Fibroblast of lung (primary cell): ENCODE results near the gene PSMC3. TPM values are rescaled to one million over a fixed set of nuclear protein-coding genes. Genes with fewer than 3 reads are reported as not detected.
"Not testable (repeated sequence)": the region's sequence is repeated elsewhere in the genome, so short reads cannot be mapped to it uniquely, and the experiment has no call there.

ENCODE experiments used
- DNase-seq, 2 donors: peaks; one replicate each; pipeline versions ENCODE4 v3.0.0 to v3.0.0-alpha.2; 2010; ENCODE audit warnings: low read depth in 2 of 2
- H2AFZ ChIP-seq: 2 replicates; pipeline ENCODE4 v1.5.1; 2012; ENCODE audit warnings: low read length, control low read depth, inconsistent platforms
- H3K27ac ChIP-seq: 2 replicates; pipeline ENCODE4 v1.5.1; 2011; ENCODE audit warnings: low read length, control low read depth; ENCODE audit not compliant: insufficient read depth
- H3K27me3 ChIP-seq: 2 replicates; pipeline ENCODE4 v1.5.1; 2011; ENCODE audit warnings: mild to moderate bottlenecking, low read length; ENCODE audit not compliant: control insufficient read depth, insufficient read depth
- H3K36me3 ChIP-seq: 2 replicates; pipeline ENCODE4 v1.5.1; 2011; ENCODE audit warnings: low read length; ENCODE audit not compliant: control insufficient read depth, insufficient read depth
- H3K4me1 ChIP-seq: 2 replicates; pipeline ENCODE4 v1.5.1; 2011; ENCODE audit warnings: low read length; ENCODE audit not compliant: control insufficient read depth, insufficient read depth; ENCODE audit errors: extremely low read depth
- H3K4me2 ChIP-seq: 2 replicates; pipeline ENCODE4 v1.5.1; 2011; ENCODE audit warnings: low read length, control low read depth; ENCODE audit not compliant: insufficient read depth; ENCODE audit errors: extremely low read depth
- H3K4me3 ChIP-seq, 4 experiments: fragments of 200-600 bp in 1 of 4; sonication (generic) in 1 of 4; replicated peaks in 1 of 4; 2 replicates each; pipeline ENCODE4 v1.5.1; 2011 to 2016; ENCODE audit warnings: low read length in 4 of 4, low read depth in 3 of 4, mild to moderate bottlenecking in 3 of 4, control low read depth in 2 of 4, inconsistent platforms in 1 of 4, mixed read lengths in 1 of 4; ENCODE audit not compliant: insufficient read depth in 1 of 4; ENCODE audit errors: control extremely low read depth in 1 of 4
- H3K79me2 ChIP-seq: 2 replicates; pipeline ENCODE4 v1.5.1; 2012; ENCODE audit warnings: mild to moderate bottlenecking, low read length, inconsistent platforms; ENCODE audit not compliant: control insufficient read depth, insufficient read depth
- H3K9ac ChIP-seq: 2 replicates; pipeline ENCODE4 v1.5.1; 2011; ENCODE audit warnings: mild to moderate bottlenecking, low read length, control low read depth; ENCODE audit not compliant: insufficient read depth
- H3K9me3 ChIP-seq: 2 replicates; pipeline ENCODE4 v1.5.1; 2012; ENCODE audit warnings: low read depth, low read length; ENCODE audit not compliant: control insufficient read depth, insufficient read depth
- H4K20me1 ChIP-seq: 2 replicates; pipeline ENCODE4 v1.5.1; 2011; ENCODE audit warnings: low read length; ENCODE audit not compliant: control insufficient read depth, insufficient read depth; ENCODE audit errors: extremely low read depth
- EZH2 ChIP-seq: IDR thresholded peaks from 2 replicates; pipeline ENCODE4 v1.5.1; 2012; ENCODE audit warnings: low read length, control low read depth, mild to moderate bottlenecking; ENCODE audit errors: missing control alignments
- polyA plus RNA-seq, 2 donors: library from polyadenylated mRNA; depleted of rRNA in 1 of 2; stranded (reverse) in 1 of 2; unstranded in 1 of 2; fragments of >200 nt; gene quantifications; 2 replicates each; pipeline ENCODE4 v1.2.1, GENCODE V29; 2011 to 2012; ENCODE audit warnings: missing spikeins in 1 of 2
- total RNA-seq: library from RNA; depleted of rRNA; stranded (reverse); fragments of >200 nt; gene quantifications from 2 replicates; pipeline ENCODE4 v1.2.1, GENCODE V29; 2014
- TF ChIP-seq, protein P1 (sequence below), 2 donors: IDR thresholded peaks in 1 of 2; conservative IDR thresholded peaks in 1 of 2; 1 replicate in 1 of 2; 2 replicates in 1 of 2; pipeline ENCODE4 v1.5.1; 2011 to 2012; ENCODE audit warnings: low read length in 2 of 2, control low read depth in 1 of 2, inconsistent platforms in 1 of 2, low read depth in 1 of 2, mild to moderate bottlenecking in 1 of 2

PSMC3 gene
- total and polyA plus RNA-seq, 2 donors (not counting 1 experiment from before 2014, with no cell fraction given) = 107 to 294 TPM

GRCh38 chr11:47461876-47462275, 35.6 kb upstream of the PSMC3 start:
- Histone ChIP-seq H4K20me1 (no peaks in the 10 kb centered on the region), H3K36me3 (peaks cover 3% of the 10 kb centered on the region), H3K27ac (no peak overlapping the region)

DNA sequence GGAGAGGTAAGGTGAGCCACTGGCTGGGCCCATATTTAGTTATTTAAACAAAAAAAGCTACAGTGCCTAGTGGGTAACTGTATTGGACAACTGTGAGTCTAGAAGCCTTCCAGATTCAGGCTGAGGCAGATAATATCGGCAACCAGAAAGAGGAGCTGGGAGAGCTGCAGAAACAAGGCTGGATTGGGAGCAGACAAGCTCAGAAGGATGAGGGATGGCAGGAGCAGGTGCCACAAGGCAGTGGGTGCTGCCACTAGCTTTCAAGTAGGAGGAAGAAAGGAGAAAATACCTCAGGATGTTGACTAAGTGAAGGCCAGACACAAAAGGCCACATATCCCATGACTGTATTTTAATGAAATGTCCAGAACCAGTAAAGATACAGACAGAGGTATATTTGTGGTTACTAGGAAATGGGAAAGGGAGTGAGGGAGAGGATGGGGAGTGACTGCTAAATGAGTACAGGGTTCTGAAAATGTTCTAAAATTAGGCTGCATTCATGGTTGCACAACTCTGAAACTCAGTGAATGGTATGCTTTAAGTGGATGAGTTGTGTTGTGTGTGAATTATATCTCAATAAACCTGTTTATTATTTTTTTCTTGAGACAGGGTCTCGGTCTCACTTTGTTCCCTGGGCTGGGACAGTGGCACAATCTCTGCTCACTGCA, 34.5 kb upstream of the PSMC3 start:
- no peaks in the 10 kb centered on the region for H4K20me1 ChIP-seq
- H3K27ac ChIP-seq = no peak overlapping the region
- H3K9ac ChIP-seq = no peak overlapping the region
- H3K36me3 ChIP-seq = peaks cover 3% of the 10 kb centered on the region
- peak in 1 of 2 donors; percentile 19 for DNase-seq
- H2AFZ ChIP-seq = no peak overlapping the region
- no peak overlapping the region for H3K4me3 ChIP-seq
- H3K4me2 ChIP-seq = no peak overlapping the region
- no peaks in the 10 kb centered on the region for H3K9me3 ChIP-seq
- no peaks in the 10 kb centered on the region for H3K27me3 ChIP-seq
- no peaks in the 10 kb centered on the region for H3K4me1 ChIP-seq
- peaks cover 6% of the 10 kb centered on the region for H3K79me2 ChIP-seq
- TF ChIP-seq, protein P1, sequence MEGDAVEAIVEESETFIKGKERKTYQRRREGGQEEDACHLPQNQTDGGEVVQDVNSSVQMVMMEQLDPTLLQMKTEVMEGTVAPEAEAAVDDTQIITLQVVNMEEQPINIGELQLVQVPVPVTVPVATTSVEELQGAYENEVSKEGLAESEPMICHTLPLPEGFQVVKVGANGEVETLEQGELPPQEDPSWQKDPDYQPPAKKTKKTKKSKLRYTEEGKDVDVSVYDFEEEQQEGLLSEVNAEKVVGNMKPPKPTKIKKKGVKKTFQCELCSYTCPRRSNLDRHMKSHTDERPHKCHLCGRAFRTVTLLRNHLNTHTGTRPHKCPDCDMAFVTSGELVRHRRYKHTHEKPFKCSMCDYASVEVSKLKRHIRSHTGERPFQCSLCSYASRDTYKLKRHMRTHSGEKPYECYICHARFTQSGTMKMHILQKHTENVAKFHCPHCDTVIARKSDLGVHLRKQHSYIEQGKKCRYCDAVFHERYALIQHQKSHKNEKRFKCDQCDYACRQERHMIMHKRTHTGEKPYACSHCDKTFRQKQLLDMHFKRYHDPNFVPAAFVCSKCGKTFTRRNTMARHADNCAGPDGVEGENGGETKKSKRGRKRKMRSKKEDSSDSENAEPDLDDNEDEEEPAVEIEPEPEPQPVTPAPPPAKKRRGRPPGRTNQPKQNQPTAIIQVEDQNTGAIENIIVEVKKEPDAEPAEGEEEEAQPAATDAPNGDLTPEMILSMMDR (conservative IDR thresholded peaks at IDR 0.05 in 1 of 2, IDR thresholded peaks at IDR 0.05 in 1 of 2; ENCODE audit: low read depth in 1 of 2, low read length in 2 of 2) = no peak
- TF ChIP-seq EZH2 = no peak

More at GRCh38 chr11:47461876-47462275, 35.6 kb upstream of the PSMC3 start:
- no peak for TF ChIP-seq EZH2
- TF ChIP-seq, protein P1 (conservative IDR thresholded peaks at IDR 0.05 in 1 of 2, IDR thresholded peaks at IDR 0.05 in 1 of 2; ENCODE audit: low read depth in 1 of 2, low read length in 2 of 2) = no peak
- H3K4me3 ChIP-seq = no peak overlapping the region
- no peak overlapping the region for H2AFZ ChIP-seq
- H3K9ac ChIP-seq = no peak overlapping the region
- H3K9me3 ChIP-seq = no peaks in the 10 kb centered on the region
- no peak overlapping the region for H3K4me2 ChIP-seq
- peaks cover 3% of the 10 kb centered on the region for H3K4me1 ChIP-seq
- no peak for DNase-seq
- no peaks in the 10 kb centered on the region for H3K27me3 ChIP-seq
- H3K79me2 ChIP-seq = peaks cover 7% of the 10 kb centered on the region

DNA sequence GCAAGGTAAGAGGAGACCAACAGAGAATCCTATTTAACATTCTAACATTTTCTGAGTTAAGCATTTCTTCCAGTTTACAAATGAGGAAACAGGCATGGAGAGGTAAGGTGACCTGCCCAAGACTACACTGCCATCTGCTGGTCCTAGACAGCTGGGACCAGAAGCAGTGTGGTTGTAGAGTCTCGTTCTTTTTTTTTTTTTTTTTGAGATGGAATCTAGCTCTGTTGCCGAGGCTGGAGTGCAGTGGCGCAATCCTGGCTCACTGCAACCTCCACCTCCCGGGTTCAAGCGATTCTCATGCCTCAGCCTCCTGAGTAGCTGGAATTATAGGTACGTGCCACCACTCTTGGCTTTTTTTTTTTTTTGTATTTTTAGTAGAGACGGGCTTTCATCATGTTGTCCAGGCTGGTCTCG, 28.0 kb upstream of the PSMC3 start:
- H3K9me3 ChIP-seq, H3K4me1 ChIP-seq, H3K27ac ChIP-seq, H3K27me3 ChIP-seq, H3K4me3 ChIP-seq, H4K20me1 ChIP-seq, H3K36me3 ChIP-seq, H3K9ac ChIP-seq, H3K4me2 ChIP-seq, H3K79me2 ChIP-seq, H2AFZ ChIP-seq: not testable (repeated sequence)
- TF ChIP-seq, protein P1 (conservative IDR thresholded peaks at IDR 0.05 in 1 of 2, IDR thresholded peaks at IDR 0.05 in 1 of 2; ENCODE audit: low read depth in 1 of 2, low read length in 2 of 2) = peak; percentile 79 to 88
- peak; percentile 77 to 89 for DNase-seq
